NT2/D1 (cell line): ENCODE measurements around the gene DHX58.

Experiments
- YY1 ChIP-seq: IDR thresholded peaks from 2 replicates; pipeline ENCODE4 v1.6.1; 2011; ENCODE audit not compliant: insufficient read length, insufficient read depth
- ZNF274 ChIP-seq: IDR thresholded peaks from 2 replicates; pipeline ENCODE4 v1.6.1; 2011; ENCODE audit warnings: mild to moderate bottlenecking, low read depth, low read length

DNA sequence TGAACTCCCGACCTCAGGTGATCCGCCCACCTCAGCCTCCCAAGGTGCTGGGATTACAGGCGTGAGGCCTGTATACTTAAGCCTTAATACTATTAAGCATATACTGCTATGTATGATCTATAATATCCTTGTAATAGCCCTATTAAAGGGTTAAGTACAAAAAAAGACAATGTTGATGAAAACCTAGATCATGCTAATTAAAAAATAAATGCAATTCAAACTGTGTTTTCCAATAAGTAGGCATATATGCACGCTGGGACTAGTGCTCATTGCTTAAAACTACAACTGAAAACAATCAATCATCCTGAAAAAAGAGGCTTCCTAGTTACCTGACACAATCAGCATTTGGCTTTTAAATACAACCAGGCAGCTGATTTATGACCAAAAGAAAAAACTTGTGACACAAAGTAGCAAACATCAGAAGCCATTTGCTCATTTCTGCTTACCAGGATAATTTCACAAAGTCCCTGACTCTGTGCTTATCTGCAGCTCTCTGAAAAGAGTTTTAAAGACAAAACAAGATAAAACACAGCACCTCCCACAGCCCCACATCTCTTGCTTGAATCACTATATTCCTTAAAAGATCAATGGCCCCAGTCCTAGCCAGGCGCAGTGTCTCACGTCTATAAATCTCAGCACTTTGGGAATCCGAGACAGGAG is 25.3 kb downstream of the DHX58 start:
- TF ChIP-seq ZNF274, result no peak
- no peak for TF ChIP-seq YY1
